Adipose tissue (tissue), 3 donors: ENCODE results near the gene MAML2. TPM values are rescaled to one million over a fixed set of nuclear protein-coding genes. Genes with fewer than 3 reads are reported as not detected.

ENCODE experiments used
- H3K27ac ChIP-seq: one replicate; pipeline ENCODE4 v1.5.1; 2013; ENCODE audit warnings: low read depth, low read length
- WGBS, 3 donors: extraction: QIAGEN DNeasy Blood & Tissue Kit; methylation state at CpG; one replicate each; pipeline ENCODE4 v1.1.7; 2013; 5-methylcytosine and 5-hydroxymethylcytosine counted together
- polyA plus RNA-seq, 3 donors: library from polyadenylated mRNA; stranded (reverse); fragments of 200-250 nt; gene quantifications; one replicate each; pipeline ENCODE4 v1.2.3, GENCODE V29; 2013
- donor health status: healthy with polysubstance abuse.
- donor health status: Bipolar disorder and iron deficiency.
- donor health status: healthy.

MAML2 gene
- polyA plus RNA-seq, 3 donors, result 1.8 to 8.7 (median 5.4) TPM

GRCh38 chr11:96260532-96260931 is 82.5 kb downstream of the MAML2 start:
- H3K27ac ChIP-seq, result no peak overlapping the region
- 87 to 98% (median 98%) methylated on average over 2 of the region's 2 CpGs for WGBS, 3 donors

- WGBS, 3 donors, result 70 to 87% (median 76%) methylated on average over 3 of the region's 3 CpGs
- no peak overlapping the region for H3K27ac ChIP-seq
Observed at GRCh38 chr11:96260067-96260511, 82.9 kb downstream of the MAML2 start.

GRCh38 chr11:96259134-96259830 is 83.7 kb downstream of the MAML2 start:
- H3K27ac ChIP-seq, result no peak overlapping the region
- 63 to 75% (median 74%) methylated on average over 4 of the region's 4 CpGs for WGBS, 3 donors

- WGBS, 3 donors, result 36 to 57% (median 38%) methylated on average over 4 of the region's 4 CpGs
- no peak overlapping the region for H3K27ac ChIP-seq
Observed at GRCh38 chr11:96257972-96258934, 84.7 kb downstream of the MAML2 start.

- no peak overlapping the region for H3K27ac ChIP-seq
Observed at GRCh38 chr11:96257036-96257435, 86.0 kb downstream of the MAML2 start.

- 48 to 56% (median 52%) methylated on average over 8 of the region's 8 CpGs for WGBS, 3 donors
- H3K27ac ChIP-seq, result no peak overlapping the region
Observed at GRCh38 chr11:96256215-96257011, 86.6 kb downstream of the MAML2 start.

- H3K27ac ChIP-seq, result no peak overlapping the region
- WGBS, 3 donors, result 76 to 88% (median 79%) methylated on average over 8 of the region's 8 CpGs
Observed at GRCh38 chr11:96254854-96255253, 88.1 kb downstream of the MAML2 start.

- WGBS, 3 donors, result 7 to 13% (median 8%) methylated on average over 7 of the region's 7 CpGs
- no peak overlapping the region for H3K27ac ChIP-seq
Observed at GRCh38 chr11:96254087-96254486, 88.9 kb downstream of the MAML2 start.

- no peak overlapping the region for H3K27ac ChIP-seq
- 27 to 37% (median 37%) methylated on average over 4 of the region's 4 CpGs for WGBS, 3 donors
Observed at GRCh38 chr11:96246718-96247552, 96.1 kb downstream of the MAML2 start.

- no peak overlapping the region for H3K27ac ChIP-seq
- 0 to 1% (median 1%) methylated on average over 19 of the region's 19 CpGs for WGBS, 3 donors
Observed at GRCh38 chr11:96242971-96243647, 99.9 kb downstream of the MAML2 start.

- whole genome bisulfite sequencing, 3 donors, result 24 to 60% (median 43%) methylated on average over 2 of the region's 2 CpGs
- H3K27ac ChIP-seq, result no peak overlapping the region
Observed at GRCh38 chr11:96242191-96242847, 100.7 kb downstream of the MAML2 start.

GRCh38 chr11:96241331-96241841 is 101.6 kb downstream of the MAML2 start:
- WGBS, 3 donors, result 57 to 61% (median 60%) methylated on average over 5 of the region's 5 CpGs
- H3K27ac ChIP-seq, result no peak overlapping the region

GRCh38 chr11:96238563-96239135 is 104.3 kb downstream of the MAML2 start:
- 34 to 88% (median 83%) methylated on average over 2 of the region's 2 CpGs for WGBS, 3 donors
- no peak overlapping the region for H3K27ac ChIP-seq

- H3K27ac ChIP-seq, result no peak overlapping the region
- 34 to 79% (median 74%) methylated on average over 1 of the region's 1 CpG for WGBS, 3 donors
Observed at GRCh38 chr11:96237766-96238266, 105.2 kb downstream of the MAML2 start.

- no peak overlapping the region for H3K27ac ChIP-seq
- WGBS, 3 donors, result 67 to 69% (median 69%) methylated on average over 4 of the region's 4 CpGs
Observed at GRCh38 chr11:96235751-96236150, 107.2 kb downstream of the MAML2 start.

GRCh38 chr11:96234866-96235441 is 108.0 kb downstream of the MAML2 start:
- WGBS, 3 donors, result 64 to 88% (median 83%) methylated on average over 1 of the region's 1 CpG
- no peak overlapping the region for H3K27ac ChIP-seq
